Superior temporal gyrus (tissue), 1 donor: ENCODE data around the gene PVALB.

Source experiments
- DNase-seq: peaks from one replicate; pipeline ENCODE4 v3.0.0-alpha.2; 2016; ENCODE audit errors: extremely low spot score

Gene PVALB

GRCh38 chr22:36773935-36774334, 42.9 kb downstream of the PVALB start:
- DNase-seq = peak; percentile 76

- DNase-seq = no peak
These were observed 44.4 kb downstream of the PVALB start for GRCh38 chr22:36772451-36772850.

- no peak for DNase-seq
These were observed 45.3 kb downstream of the PVALB start for GRCh38 chr22:36771356-36772063.

- DNase-seq = no peak
These were observed 46.2 kb downstream of the PVALB start for GRCh38 chr22:36770513-36771231.

GRCh38 chr22:36769541-36770512, 47.0 kb downstream of the PVALB start:
- no peak for DNase-seq

GRCh38 chr22:36768616-36769015, 48.2 kb downstream of the PVALB start:
- no peak for DNase-seq

GRCh38 chr22:36768141-36768540, 48.7 kb downstream of the PVALB start:
- no peak for DNase-seq

- no peak for DNase-seq
These were observed 49.6 kb downstream of the PVALB start for GRCh38 chr22:36767035-36767775.

GRCh38 chr22:36765943-36766450, 50.8 kb downstream of the PVALB start:
- DNase-seq = no peak

- DNase-seq = no peak
These were observed 51.5 kb downstream of the PVALB start for GRCh38 chr22:36765131-36765942.

- no peak for DNase-seq
These were observed 52.2 kb downstream of the PVALB start for GRCh38 chr22:36764641-36765040.

- no peak for DNase-seq
These were observed 52.8 kb downstream of the PVALB start for GRCh38 chr22:36764060-36764459.

- no peak for DNase-seq
These were observed 53.3 kb downstream of the PVALB start for GRCh38 chr22:36763576-36763975.

- DNase-seq = no peak
These were observed 54.1 kb downstream of the PVALB start for GRCh38 chr22:36762687-36763260.

- no peak for DNase-seq
These were observed 55.1 kb downstream of the PVALB start for GRCh38 chr22:36761553-36762240.

GRCh38 chr22:36760786-36761185, 56.0 kb downstream of the PVALB start:
- no peak for DNase-seq

GRCh38 chr22:36759481-36760159, 57.2 kb downstream of the PVALB start:
- no peak for DNase-seq

GRCh38 chr22:36758792-36759271, 58.0 kb downstream of the PVALB start:
- DNase-seq = no peak
